HG03139 (cell line): ENCODE results near the gene STX12.
"Not testable (repeated sequence)": the region's sequence is repeated elsewhere in the genome, so short reads cannot be mapped to it uniquely, and the experiment has no call there.

ENCODE experiments used
- ATAC-seq: cut with Tn5 transposase; IDR thresholded peaks from one replicate; pipeline ENCODE4 v1.9.1; 2021; ENCODE audit not compliant: unreplicated experiment

The STX12 gene

GRCh38 chr1:27774654-27775053 lies 1.6 kb downstream of the STX12 start:
- no peak for ATAC-seq

GRCh38 chr1:27775336-27775735 lies 2.3 kb downstream of the STX12 start:
- ATAC-seq = not testable (repeated sequence)

GRCh38 chr1:27776276-27776675 lies 3.3 kb downstream of the STX12 start:
- not testable (repeated sequence) for ATAC-seq

- no peak for ATAC-seq
Measured at GRCh38 chr1:27778056-27778455, 5.0 kb downstream of the STX12 start.

GRCh38 chr1:27779122-27779521 lies 6.1 kb downstream of the STX12 start:
- no peak for ATAC-seq

- ATAC-seq = no peak
Measured at GRCh38 chr1:27782950-27783349, 9.9 kb downstream of the STX12 start.

GRCh38 chr1:27784700-27785099 lies 11.7 kb downstream of the STX12 start:
- ATAC-seq = no peak

- ATAC-seq = no peak
Measured at GRCh38 chr1:27785781-27786455, 12.9 kb downstream of the STX12 start.

- no peak for ATAC-seq
Measured at GRCh38 chr1:27787895-27788294, 14.9 kb downstream of the STX12 start.

GRCh38 chr1:27789540-27790041 lies 16.6 kb downstream of the STX12 start:
- no peak for ATAC-seq

GRCh38 chr1:27790270-27790669 lies 17.3 kb downstream of the STX12 start:
- ATAC-seq = not testable (repeated sequence)

GRCh38 chr1:27795601-27796000 lies 22.6 kb downstream of the STX12 start:
- ATAC-seq = no peak

- ATAC-seq = no peak
Measured at GRCh38 chr1:27804791-27805190, 31.8 kb downstream of the STX12 start.

GRCh38 chr1:27806758-27807157 lies 33.7 kb downstream of the STX12 start:
- no peak for ATAC-seq

- no peak for ATAC-seq
Measured at GRCh38 chr1:27807385-27807784, 34.4 kb downstream of the STX12 start.

GRCh38 chr1:27808131-27808530 lies 35.1 kb downstream of the STX12 start:
- not testable (repeated sequence) for ATAC-seq

- no peak for ATAC-seq
Measured at GRCh38 chr1:27809883-27810282, 36.9 kb downstream of the STX12 start.

- ATAC-seq = no peak
Measured at GRCh38 chr1:27811741-27812500, 38.9 kb downstream of the STX12 start.

- no peak for ATAC-seq
Measured at GRCh38 chr1:27816921-27817630, 44.1 kb downstream of the STX12 start.

- no peak for ATAC-seq
Measured at GRCh38 chr1:27821761-27822315, 48.8 kb downstream of the STX12 start.

- no peak for ATAC-seq
Measured at GRCh38 chr1:27823784-27824183, 50.8 kb downstream of the STX12 start.
